Heart left ventricle (tissue), 16 donors: ENCODE results near the gene FOLR2. TPM values are rescaled to one million over a fixed set of nuclear protein-coding genes. Genes with fewer than 3 reads are reported as not detected.
A peak's percentile ranks its signal among the peaks of the same experiment; 100 is the strongest.
"Not testable (repeated sequence)": the region's sequence is repeated elsewhere in the genome, so short reads cannot be mapped to it uniquely, and the experiment has no call there.

ENCODE experiments used
- ATAC-seq, 4 donors: fragments of 200-7000 bp; cut with Tn5 transposase; one replicate each; pipeline ENCODE4 v1.9.1; 2020 to 2022; ENCODE audit warnings: moderate library complexity in 4 of 4, mild to moderate bottlenecking in 3 of 4, moderate number of reproducible peaks in 1 of 4
- DNase-seq, 5 donors: peaks; one replicate each; pipeline ENCODE4 v3.0.0-alpha.2; 2020
- H3K27ac ChIP-seq, 12 donors: fragments of 200-600 bp; sonication (generic) in 4 of 12; one replicate each; pipeline versions ENCODE4 v1.5.0 to v1.8.0; 2016 to 2022; ENCODE audit warnings: mild to moderate bottlenecking in 2 of 12
- H3K27me3 ChIP-seq, 9 donors: fragments of 200-600 bp; sonication (generic) in 2 of 9; one replicate each; pipeline versions ENCODE4 v1.5.1 to v1.8.0; 2016 to 2022; ENCODE audit warnings: mild to moderate bottlenecking in 3 of 9
- H3K36me3 ChIP-seq, 9 donors: fragments of 200-600 bp; sonication (generic) in 2 of 9; one replicate each; pipeline versions ENCODE4 v1.5.0 to v1.8.0; 2018 to 2022; ENCODE audit warnings: mild to moderate bottlenecking in 2 of 9
- H3K4me1 ChIP-seq, 12 donors: fragments of 200-600 bp; sonication (generic) in 4 of 12; one replicate each; pipeline versions ENCODE4 v1.5.0 to v1.8.0; 2016 to 2022; ENCODE audit warnings: mild to moderate bottlenecking in 3 of 12
- H3K4me3 ChIP-seq, 12 donors: fragments of 200-600 bp; sonication (generic) in 4 of 12; one replicate each; pipeline versions ENCODE4 v1.5.0 to v1.8.0; 2017 to 2022; ENCODE audit warnings: mild to moderate bottlenecking in 9 of 12, moderate library complexity in 4 of 12
- H3K9me3 ChIP-seq, 12 donors: fragments of 200-600 bp; sonication (generic) in 4 of 12; one replicate each; pipeline versions ENCODE4 v1.5.0 to v1.8.0; 2016 to 2022; ENCODE audit warnings: mild to moderate bottlenecking in 1 of 12
- POLR2A ChIP-seq, 2 donors: fragments of 450-650 bp; IDR thresholded peaks; one replicate each; pipeline ENCODE4 v1.6.1; 2017; ENCODE audit warnings: antibody characterized with exemption in 2 of 2, mild to moderate bottlenecking in 2 of 2, moderate library complexity in 2 of 2
- WGBS, 4 donors: extraction: QIAGEN DNeasy Blood & Tissue Kit in 2 of 4; methylation state at CpG; one replicate each; pipeline versions ENCODE4 v1.1.5 to v1.1.7; 2013 to 2018; 5-methylcytosine and 5-hydroxymethylcytosine counted together
- intact Hi-C, 10 donors: fragments of 100-400 bp; cut with DNase I; formaldehyde crosslinking; loops; one replicate each; pipeline versions ENCODE4 v1.11.1 to v1.14.2; 2022
- polyA plus RNA-seq, 2 donors: library from polyadenylated mRNA; stranded (reverse); fragments of 200-250 nt; gene quantifications; one replicate each; pipeline ENCODE4 v1.2.3, GENCODE V29; 2013
- total RNA-seq, 9 donors: library from RNA; depleted of rRNA in 2 of 9; stranded (reverse); fragments of >200 nt in 2 of 9; fragmentation: NEBNext Ultra II Directional in 3 of 9; extraction: Animal tissue kit (Norgen Biotek cat#: 25700) in 3 of 9; gene quantifications; one replicate each; pipeline versions ENCODE4 v1.1.0 to v1.2.4, GENCODE V29; 2016 to 2023
- TF ChIP-seq, protein P1 (sequence below), 12 donors: fragments of 200-600 bp; sonication (generic) in 4 of 12; IDR thresholded peaks; one replicate each; pipeline versions ENCODE4 v1.5.0 to v1.8.0; 2018 to 2022; ENCODE audit warnings: antibody characterized with exemption in 12 of 12, mild to moderate bottlenecking in 5 of 12
- donor health status: ischemic (EF 13 %, LVEDD 7.1; RV severe dilation, severe dysfunction).
- donor health status: healthy with polysubstance abuse.
- donor health status: DM: no; HTN: yes; CAD: no.
- donor health status: DM: no; HTN: no; CAD: no.
- donor health status: ischemic (EF 25% LVEDD 6.9; RV normal size, moderate dysfunction).
- donor health status: ischemic (EF 25% LVEDD 5.7; RV mildly dilated, moderate dysfunction).
- donor health status: healthy.
- donor health status: DM: yes; HTN: yes; CAD: no.
- donor health status: ischemic (EF 35%, LVEDD 5.7; RV mildly dilated, moderate dysfunction).
- donor health status: nonischemic (EF 11% LVEDD 7.7; RV severe dilation, severe dysfunction).
- donor health status: DM: yes; HTN: yes; CAD: no.
- donor health status: PGD.
- donor health status: ischemic (EF 29% LVEDD 5.4; RV normal size, mild dysfunction).
- donor health status: nonischemic (EF 23%, LVEDD 6.1; RV moderate dilation, normal function).

Gene FOLR2
- total and polyA plus RNA-seq, 11 donors = 5.0 to 136 (median 14.6) TPM

DNA sequence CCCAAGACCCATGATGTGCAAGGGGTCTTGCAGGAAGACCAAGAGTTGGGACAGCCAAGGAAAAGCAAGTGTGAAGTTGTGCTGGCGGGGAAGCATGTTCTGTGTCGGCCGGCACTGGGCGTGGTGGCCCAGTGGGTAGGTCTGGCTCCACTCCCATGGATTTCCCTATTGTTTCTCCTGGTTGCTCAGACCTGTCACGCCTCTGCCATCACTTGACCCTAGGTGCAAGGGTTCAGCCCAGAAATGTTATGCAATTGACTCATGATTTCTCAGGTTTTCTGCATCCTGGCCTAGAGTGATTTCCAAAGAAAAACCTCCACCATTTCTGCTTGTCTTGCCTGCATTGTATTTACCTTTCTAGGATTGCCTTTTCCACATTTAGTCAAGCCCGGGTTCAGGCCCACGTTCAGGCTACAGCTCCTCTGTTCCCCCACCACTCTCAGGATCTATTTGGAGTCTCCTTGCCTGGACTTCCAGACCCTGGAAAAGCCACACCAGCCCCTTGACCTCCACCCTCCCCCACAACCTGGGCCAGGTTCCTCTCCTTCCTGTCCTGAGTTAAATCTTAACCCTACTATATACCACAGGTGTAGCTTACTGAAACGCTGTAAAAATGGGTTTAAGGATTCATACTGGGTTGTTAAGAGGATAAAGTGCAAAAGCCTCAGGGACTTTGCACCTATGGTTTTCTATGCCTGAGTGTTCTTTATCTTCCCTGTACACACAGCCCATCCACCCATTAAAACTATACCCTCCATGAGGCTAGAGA, 42.1 kb upstream of the FOLR2 start:
- no peaks in the 10 kb centered on the region for H3K36me3 ChIP-seq
- H3K27me3 ChIP-seq = peaks cover 0 to 3% (median 0%) of the 10 kb centered on the region in 9 donors
- peak in 2 of 4 donors; percentile 39 to 41 for ATAC-seq
- no peak overlapping the region for H3K27ac ChIP-seq
- no peak for DNase-seq
- intact Hi-C loops = no loop called here
- 68 to 81% (median 78%) methylated on average over 4 to 8 of the region's 8 CpGs for WGBS, 4 donors
- H3K4me1 ChIP-seq = no peaks in the 10 kb centered on the region
- no peaks in the 10 kb centered on the region for H3K9me3 ChIP-seq
- TF ChIP-seq, protein P1, sequence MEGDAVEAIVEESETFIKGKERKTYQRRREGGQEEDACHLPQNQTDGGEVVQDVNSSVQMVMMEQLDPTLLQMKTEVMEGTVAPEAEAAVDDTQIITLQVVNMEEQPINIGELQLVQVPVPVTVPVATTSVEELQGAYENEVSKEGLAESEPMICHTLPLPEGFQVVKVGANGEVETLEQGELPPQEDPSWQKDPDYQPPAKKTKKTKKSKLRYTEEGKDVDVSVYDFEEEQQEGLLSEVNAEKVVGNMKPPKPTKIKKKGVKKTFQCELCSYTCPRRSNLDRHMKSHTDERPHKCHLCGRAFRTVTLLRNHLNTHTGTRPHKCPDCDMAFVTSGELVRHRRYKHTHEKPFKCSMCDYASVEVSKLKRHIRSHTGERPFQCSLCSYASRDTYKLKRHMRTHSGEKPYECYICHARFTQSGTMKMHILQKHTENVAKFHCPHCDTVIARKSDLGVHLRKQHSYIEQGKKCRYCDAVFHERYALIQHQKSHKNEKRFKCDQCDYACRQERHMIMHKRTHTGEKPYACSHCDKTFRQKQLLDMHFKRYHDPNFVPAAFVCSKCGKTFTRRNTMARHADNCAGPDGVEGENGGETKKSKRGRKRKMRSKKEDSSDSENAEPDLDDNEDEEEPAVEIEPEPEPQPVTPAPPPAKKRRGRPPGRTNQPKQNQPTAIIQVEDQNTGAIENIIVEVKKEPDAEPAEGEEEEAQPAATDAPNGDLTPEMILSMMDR (IDR thresholded peaks at IDR 0.05) = no peak
- TF ChIP-seq POLR2A (IDR thresholded peaks at IDR 0.05) = no peak
- no peak overlapping the region for H3K4me3 ChIP-seq

DNA sequence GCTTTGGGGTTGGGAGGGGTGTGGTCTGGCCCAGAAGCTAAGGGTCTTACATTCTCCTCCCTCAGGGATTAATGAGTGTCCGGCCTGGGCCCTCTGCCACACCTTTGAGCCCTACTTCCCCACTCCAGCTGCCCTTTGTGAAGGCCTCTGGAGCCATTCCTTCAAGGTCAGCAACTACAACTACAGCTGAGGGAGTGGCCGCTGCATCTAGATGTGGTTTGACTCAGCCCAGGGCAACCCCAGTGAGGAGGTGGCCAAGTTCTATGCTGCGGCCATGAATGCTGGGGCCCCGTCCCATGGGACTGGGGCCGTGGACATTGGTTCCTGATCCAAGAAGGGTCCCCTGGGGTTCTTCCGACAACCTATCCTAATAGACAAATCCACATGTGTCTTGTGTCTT, 38.9 kb upstream of the FOLR2 start:
- Histone ChIP-seq H3K4me1 (no peaks in the 10 kb centered on the region), H3K36me3 (no peaks in the 10 kb centered on the region), H3K9me3 (no peaks in the 10 kb centered on the region), H3K27ac (no peak overlapping the region), H3K4me3 (no peak overlapping the region), H3K27me3 (no peaks in the 10 kb centered on the region)
- WGBS, 4 donors = 78 to 84% (median 82%) methylated on average over 3 to 6 of the region's 6 CpGs
- intact Hi-C loops = no loop called here
- no peak for TF ChIP-seq POLR2A (IDR thresholded peaks at IDR 0.05)
- TF ChIP-seq, protein P1 (IDR thresholded peaks at IDR 0.05) = no peak
- ATAC-seq = no peak
- DNase-seq = no peak

DNA sequence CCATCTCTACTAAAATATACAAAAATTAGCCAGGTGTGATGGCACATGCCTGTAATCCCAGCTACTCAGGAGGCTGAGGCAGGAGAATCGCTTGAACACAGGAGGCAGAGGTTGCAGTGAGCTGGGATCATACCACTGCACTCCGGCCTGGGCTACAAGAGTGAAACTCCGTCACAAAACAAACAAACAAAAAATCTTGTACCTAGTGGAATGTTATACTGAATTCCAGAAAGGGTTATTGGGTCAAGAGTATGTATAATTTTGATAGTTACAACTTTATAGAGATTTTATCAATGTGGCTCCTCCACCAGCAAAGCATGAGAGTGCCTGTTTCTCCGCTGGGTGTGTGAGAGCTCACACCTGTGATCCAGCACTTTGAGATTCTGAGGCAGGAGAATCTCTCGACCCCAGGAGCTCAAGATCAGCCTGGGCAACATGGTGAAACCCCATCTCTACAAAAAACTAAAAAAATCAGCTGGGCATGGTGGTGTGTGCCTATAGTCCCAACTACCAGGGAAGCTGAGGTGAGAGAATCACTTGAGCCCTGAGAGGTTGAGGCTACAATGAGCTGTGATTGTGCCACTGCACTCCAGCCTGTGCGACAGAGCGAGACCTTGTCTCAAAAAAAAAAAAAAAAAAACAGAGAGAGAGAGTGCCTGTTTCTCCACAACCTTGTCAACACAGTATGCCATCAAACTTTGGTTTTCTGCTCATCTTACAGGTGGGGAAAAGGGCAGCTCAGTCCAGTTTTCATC, 37.4 kb upstream of the FOLR2 start:
- no peak for TF ChIP-seq POLR2A (IDR thresholded peaks at IDR 0.05)
- TF ChIP-seq, protein P1 (IDR thresholded peaks at IDR 0.05) = no peak
- Histone ChIP-seq H3K36me3 (no peaks in the 10 kb centered on the region), H3K27ac (no peak overlapping the region), H3K9me3 (no peaks in the 10 kb centered on the region), H3K4me1 (no peaks in the 10 kb centered on the region), H3K27me3 (no peaks in the 10 kb centered on the region), H3K4me3 (no peak overlapping the region)
- intact Hi-C loops = no loop called here
- ATAC-seq = no peak
- DNase-seq = no peak
- 81 to 87% (median 83%) methylated on average over 7 of the region's 7 CpGs for WGBS, 4 donors

DNA sequence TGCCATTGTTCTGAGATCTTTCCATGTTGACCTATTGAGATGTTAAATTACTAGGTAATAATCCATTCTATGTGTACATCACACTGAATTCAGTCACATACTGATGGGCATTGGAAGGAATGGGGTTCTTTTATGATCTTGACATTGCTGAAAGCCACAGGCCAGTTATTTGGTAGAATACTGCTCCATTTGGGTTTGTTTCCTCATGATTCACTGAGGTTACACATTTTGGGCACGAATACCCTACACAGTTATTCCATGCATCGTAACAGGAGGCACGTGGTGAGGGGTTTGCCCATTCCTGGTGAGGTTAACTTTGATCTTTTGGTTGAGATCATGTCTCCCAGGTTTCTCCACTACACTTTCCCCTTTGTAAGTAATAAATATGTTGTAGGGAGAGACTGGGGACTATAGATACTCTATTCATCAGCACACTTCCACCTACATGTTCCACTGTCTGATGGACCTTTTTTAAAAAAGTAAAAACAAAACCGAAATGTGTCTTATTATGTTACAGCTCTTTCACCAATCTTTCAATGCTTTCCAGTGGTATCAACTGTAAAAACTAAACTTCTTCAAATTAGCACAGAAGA, 36.7 kb upstream of the FOLR2 start:
- ATAC-seq (no peak), DNase-seq (no peak)
- intact Hi-C loops = loop anchor here in 1 of 10 donors (5.0 kb wide), 1 partner anchor 203 kb away; no protein-coding TSS in a partner anchor
- TF ChIP-seq, protein P1 (IDR thresholded peaks at IDR 0.05) = no peak
- no peak for TF ChIP-seq POLR2A (IDR thresholded peaks at IDR 0.05)
- Histone ChIP-seq H3K9me3 (no peaks in the 10 kb centered on the region), H3K27ac (no peak overlapping the region), H3K4me1 (no peaks in the 10 kb centered on the region), H3K36me3 (no peaks in the 10 kb centered on the region), H3K27me3 (no peaks in the 10 kb centered on the region), H3K4me3 (no peak overlapping the region)
- WGBS, 4 donors = 83 to 86% (median 85%) methylated on average over 4 of the region's 4 CpGs

DNA sequence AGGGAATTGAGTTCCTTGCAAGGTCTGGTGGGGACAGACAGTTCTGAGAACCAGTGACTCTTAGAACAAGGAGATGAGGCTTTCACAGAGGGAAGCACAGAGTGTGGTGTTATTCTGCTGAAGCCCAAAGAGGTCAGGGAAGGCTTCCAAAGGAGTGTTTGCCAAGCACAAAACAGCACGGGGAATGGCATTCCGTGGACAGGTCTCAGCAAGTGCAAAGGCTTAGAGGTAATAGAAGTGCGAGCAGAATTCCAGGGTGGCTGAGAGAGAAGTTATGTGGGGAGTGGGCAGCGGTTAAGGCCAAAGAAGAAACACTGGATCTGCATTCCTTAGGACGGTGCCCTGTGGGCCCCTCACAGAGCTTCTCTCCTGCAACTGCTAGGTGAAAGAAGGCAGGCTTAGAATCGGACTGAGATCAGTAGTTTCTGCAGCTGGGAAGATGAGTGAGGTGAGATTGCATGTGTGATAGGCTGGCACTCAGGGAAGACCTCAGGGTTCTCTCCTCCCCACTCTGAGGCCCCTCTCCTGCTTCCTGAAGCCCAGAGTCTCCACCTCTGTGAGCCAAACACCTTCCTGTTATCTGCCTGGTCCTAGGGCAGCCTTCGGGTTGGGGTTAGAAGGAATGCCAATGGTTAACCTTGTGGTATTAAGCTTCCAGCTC, 35.6 kb upstream of the FOLR2 start:
- WGBS, 4 donors = 41 to 50% (median 46%) methylated on average over 6 to 7 of the region's 7 CpGs
- not testable (repeated sequence) for DNase-seq, H3K4me3 ChIP-seq, H3K4me1 ChIP-seq, H3K9me3 ChIP-seq, H3K36me3 ChIP-seq, H3K27ac ChIP-seq, H3K27me3 ChIP-seq
- intact Hi-C loops = loop anchor here in 1 of 10 donors (5.0 kb wide), 1 partner anchor 204 kb away; no protein-coding TSS in a partner anchor
- peak in 3 of 4 donors; percentile 24 to 63 (median 33) for ATAC-seq

- not testable (repeated sequence) for ATAC-seq
Observed at GRCh38 chr11:72181553-72181958, 35.0 kb upstream of the FOLR2 start.

More at GRCh38 chr11:72181553-72181958, 35.0 kb upstream of the FOLR2 start:
- intact Hi-C loops = loop anchor here in 1 of 10 donors (5.0 kb wide), 1 partner anchor 204 kb away; no protein-coding TSS in a partner anchor
- not testable (repeated sequence) for DNase-seq, H3K27me3 ChIP-seq, H3K36me3 ChIP-seq, H3K9me3 ChIP-seq, H3K4me3 ChIP-seq, H3K27ac ChIP-seq, H3K4me1 ChIP-seq
- WGBS, 4 donors = 63 to 75% (median 66%) methylated on average over 3 of the region's 3 CpGs
